Osteocyte (in vitro differentiated cells): ENCODE measurements around the gene CD80. TPM values are rescaled to one million over a fixed set of nuclear protein-coding genes. Genes with fewer than 3 reads are reported as not detected.

ENCODE experiments used
- DNase-seq: peaks from one replicate; pipeline ENCODE4 v3.0.0; 2021; ENCODE audit warnings: mixed read lengths; ENCODE audit not compliant: unreplicated experiment; ENCODE audit errors: extremely low spot score
- H3K27ac Mint-ChIP-seq: one replicate; pipeline ENCODE4 v1.8.0; 2021; ENCODE audit warnings: mild to moderate bottlenecking, mixed read lengths; ENCODE audit not compliant: unreplicated experiment
- H3K27me3 Mint-ChIP-seq: one replicate; pipeline ENCODE4 v1.8.0; 2021; ENCODE audit warnings: mixed read lengths; ENCODE audit not compliant: unreplicated experiment
- H3K36me3 Mint-ChIP-seq: one replicate; pipeline ENCODE4 v1.8.0; 2021; ENCODE audit warnings: mixed read lengths; ENCODE audit not compliant: unreplicated experiment
- H3K4me1 Mint-ChIP-seq: one replicate; pipeline ENCODE4 v1.8.0; 2021; ENCODE audit warnings: mixed read lengths; ENCODE audit not compliant: unreplicated experiment
- H3K4me3 Mint-ChIP-seq: one replicate; pipeline ENCODE4 v1.8.0; 2021; ENCODE audit warnings: mild to moderate bottlenecking, moderate library complexity, mixed read lengths; ENCODE audit not compliant: unreplicated experiment
- H3K9me3 Mint-ChIP-seq: one replicate; pipeline ENCODE4 v1.8.0; 2021; ENCODE audit warnings: mixed read lengths; ENCODE audit not compliant: unreplicated experiment
- CTCF ChIP-seq: fragments of 200-600 bp; sonication (generic); IDR thresholded peaks from 2 replicates; pipeline ENCODE4 v1.5.0; 2021; ENCODE audit warnings: antibody characterized with exemption, mild to moderate bottlenecking, moderate library complexity
- total RNA-seq: library from RNA; stranded (reverse); gene quantifications from 2 replicates; pipeline ENCODE4 v1.2.1, GENCODE V29; 2021

The CD80 gene
- total RNA-seq, 1 donor from 2014 or later = not detected

GRCh38 chr3:119481079-119481478, 78.3 kb downstream of the CD80 start:
- Mint-ChIP-seq H3K27me3 (no peaks in the 10 kb centered on the region), H3K36me3 (peaks cover 36% of the 10 kb centered on the region), H3K9me3 (no peaks in the 10 kb centered on the region), H3K27ac (no peak overlapping the region), H3K4me3 (no peak overlapping the region), H3K4me1 (no peaks in the 10 kb centered on the region)
- TF ChIP-seq CTCF = no peak
- no peak for DNase-seq

Other genes with a start within 250 kb of the CD80 start
- 51.5 and 58.0 TPM in 2 replicates for gene TMEM39A, start 96.0 kb downstream of the CD80 start, total RNA-seq
- 20.0 and 22.1 TPM in 2 replicates for gene POGLUT1, start 90.7 kb downstream of the CD80 start, total RNA-seq
- gene TIMMDC1, start 61.1 kb downstream of the CD80 start, total RNA-seq = 98.8 and 103 TPM in 2 replicates
- gene ADPRH, start 19.9 kb upstream of the CD80 start, total RNA-seq = 1.9 and 2.2 TPM in 2 replicates
- gene PLA1A, start 38.3 kb upstream of the CD80 start, total RNA-seq = 0.86 and 1.4 TPM in 2 replicates
- 2.1 and 2.4 TPM in 2 replicates for gene POPDC2, start 101.0 kb upstream of the CD80 start, total RNA-seq
- 16.1 and 18.2 TPM in 2 replicates for gene COX17, start 117.8 kb upstream of the CD80 start, total RNA-seq
- not detected in 2 replicates for gene CFAP91, start 143.4 kb upstream of the CD80 start, total RNA-seq
- gene NR1I2, start 222.5 kb upstream of the CD80 start, total RNA-seq = not detected in 2 replicates